Measurements from ENCODE around the gene SLC4A3. TPM values are rescaled to one million over a fixed set of nuclear protein-coding genes. Genes with fewer than 3 reads are reported as not detected.

Gene SLC4A3
- total and polyA plus RNA-seq, 8 donors, result 1.4 to 10.2 (median 2.9) TPM

DNA sequence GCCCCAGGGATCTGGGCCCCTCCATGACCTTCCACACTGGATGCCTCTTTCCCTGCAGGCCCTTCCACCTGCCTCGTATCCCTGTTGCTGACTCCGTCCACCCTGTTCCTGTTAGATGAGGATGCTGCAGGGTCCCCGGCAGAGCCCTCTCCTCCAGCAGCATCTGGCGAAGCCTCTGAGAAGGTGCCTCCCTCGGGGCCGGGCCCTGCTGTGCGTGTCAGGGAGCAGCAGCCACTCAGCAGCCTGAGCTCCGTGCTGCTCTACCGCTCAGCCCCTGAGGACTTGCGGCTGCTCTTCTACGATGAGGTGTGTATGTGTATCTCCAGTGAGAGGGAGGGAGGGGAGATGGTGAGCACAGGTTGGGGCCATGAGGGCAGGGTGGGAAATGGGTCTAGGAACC lies 12.4 kb upstream of the SLC4A3 start:
- H3K36me3 ChIP-seq, result peaks cover 0 to 13% (median 0%) of the 10 kb centered on the region in 3 donors
- 93 to 96% methylated on average over 11 of the region's 11 CpGs for WGBS, 2 donors
- DNase-seq (peak in 1 of 6 donors; percentile 63), FAIRE-seq (no peak), ATAC-seq (no peak)
- H3K27me3 ChIP-seq, result no peaks in the 10 kb centered on the region
- no peaks in the 10 kb centered on the region for H3K9me3 ChIP-seq
- no peak for TF ChIP-seq CTCF (IDR thresholded peaks at IDR 0.05)
- intact Hi-C loops (cut with DNase I), result no loop called here
- H3K4me1 ChIP-seq, result no peaks in the 10 kb centered on the region
- no peak overlapping the region for H3K27ac ChIP-seq
- no peak overlapping the region for H3K4me3 ChIP-seq

- intact Hi-C loops (cut with DNase I), result no loop called here
- 86 to 96% methylated on average over 11 to 12 of the region's 12 CpGs for WGBS, 2 donors
- no peak for ATAC-seq
Observed at GRCh38 chr2:219615894-219616293, 11.5 kb upstream of the SLC4A3 start.

GRCh38 chr2:219616550-219616949 lies 10.9 kb upstream of the SLC4A3 start:
- intact Hi-C loops (cut with DNase I), result no loop called here
- Histone ChIP-seq H3K4me1 (no peaks in the 10 kb centered on the region), H3K36me3 (peaks cover 0 to 13% (median 0%) of the 10 kb centered on the region in 3 donors), H3K27me3 (no peaks in the 10 kb centered on the region), H3K4me3 (no peak overlapping the region), H3K27ac (no peak overlapping the region), H3K9me3 (no peaks in the 10 kb centered on the region)
- FAIRE-seq (no peak), DNase-seq (no peak), ATAC-seq (peak in 1 of 4 donors; percentile 14)
- TF ChIP-seq CTCF (IDR thresholded peaks at IDR 0.05), result no peak
- WGBS, 2 donors, result 89 to 94% methylated on average over 4 of the region's 4 CpGs

More at GRCh38 chr2:219615894-219616293, 11.5 kb upstream of the SLC4A3 start:
- H3K4me1 ChIP-seq, result no peaks in the 10 kb centered on the region
- no peak overlapping the region for H3K27ac ChIP-seq
- TF ChIP-seq CTCF (IDR thresholded peaks at IDR 0.05), result no peak
- FAIRE-seq (no peak), DNase-seq (peak in 1 of 6 donors; percentile 67)
- no peak overlapping the region for H3K4me3 ChIP-seq
- no peaks in the 10 kb centered on the region for H3K9me3 ChIP-seq
- peaks cover 0 to 13% (median 0%) of the 10 kb centered on the region in 3 donors for H3K36me3 ChIP-seq
- H3K27me3 ChIP-seq, result no peaks in the 10 kb centered on the region

GRCh38 chr2:219618733-219619122 lies 8.7 kb upstream of the SLC4A3 start:
- intact Hi-C loops (cut with DNase I), result no loop called here
- H3K9me3 ChIP-seq, result no peaks in the 10 kb centered on the region
- no peaks in the 10 kb centered on the region for H3K4me1 ChIP-seq
- H3K27ac ChIP-seq, result no peak overlapping the region
- DNase-seq (no peak), ATAC-seq (peak in 2 of 4 donors; percentile 64 to 71), FAIRE-seq (no peak)
- H3K36me3 ChIP-seq, result peaks cover 0 to 11% (median 0%) of the 10 kb centered on the region in 3 donors
- no peak overlapping the region for H3K4me3 ChIP-seq
- no peak for TF ChIP-seq CTCF (IDR thresholded peaks at IDR 0.05)
- no peaks in the 10 kb centered on the region for H3K27me3 ChIP-seq
- 43 to 46% methylated on average over 3 of the region's 3 CpGs for WGBS, 2 donors

GRCh38 chr2:219619235-219619634 lies 8.2 kb upstream of the SLC4A3 start:
- DNase-seq (no peak), FAIRE-seq (no peak), ATAC-seq (no peak)
- TF ChIP-seq CTCF (IDR thresholded peaks at IDR 0.05), result no peak
- Histone ChIP-seq H3K4me1 (no peaks in the 10 kb centered on the region), H3K36me3 (peaks cover 0 to 9% (median 0%) of the 10 kb centered on the region in 3 donors), H3K27me3 (no peaks in the 10 kb centered on the region), H3K9me3 (no peaks in the 10 kb centered on the region), H3K27ac (no peak overlapping the region), H3K4me3 (no peak overlapping the region)
- intact Hi-C loops (cut with DNase I), result no loop called here
- WGBS, 2 donors, result 66 to 73% methylated on average over 4 of the region's 4 CpGs
